Measurements from ENCODE around the gene SH2D3A. TPM values are rescaled to one million over a fixed set of nuclear protein-coding genes. Genes with fewer than 3 reads are reported as not detected.

The SH2D3A gene
- total RNA-seq, 1 experiment from 2014 or later: 43.4 TPM

DNA sequence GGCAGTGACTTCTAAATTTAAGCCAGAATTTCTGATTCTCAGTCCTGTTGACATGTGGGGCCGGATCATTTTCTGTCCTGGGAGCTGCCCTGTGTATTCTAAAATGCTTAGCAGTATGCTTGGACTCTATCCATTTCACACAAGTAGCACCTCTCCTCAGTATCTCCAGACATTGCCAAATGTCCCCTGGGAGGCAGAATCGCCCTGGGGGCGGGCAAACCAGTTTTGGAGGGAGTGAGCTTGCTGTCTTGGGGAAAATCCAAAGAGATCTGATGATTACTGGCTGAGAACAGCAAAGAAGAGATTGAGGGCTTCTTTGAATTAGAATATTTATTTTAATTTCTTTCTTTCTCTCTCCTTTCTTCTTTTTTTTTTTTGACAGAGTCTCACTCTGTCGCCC is 21.7 kb upstream of the SH2D3A start:
- H3K9me3 ChIP-seq (ENCODE audit: insufficient read depth, low read depth): no peaks in the 10 kb centered on the region
- H3K27me3 ChIP-seq (ENCODE audit: insufficient read depth, low read depth): no peaks in the 10 kb centered on the region
- TF ChIP-seq CTCF (conservative IDR thresholded peaks at IDR 0.05) (no peak), EZH2 (IDR thresholded peaks at IDR 0.05; ENCODE audit: low read depth) (no peak)
- no peak overlapping the region for H3K27ac ChIP-seq
- H3K9me2 ChIP-seq (ENCODE audit: insufficient read depth): no peaks in the 10 kb centered on the region
- POLR2A ChIA-PET (ENCODE audit: unreplicated experiment): interaction anchor here (0.7 kb wide), 1 partner anchor 804 kb away, joined by 6 read pairs; no protein-coding TSS in a partner anchor
- BruUV-seq (replicated peaks): no TSS peak
- no peak overlapping the region for H3K4me3 ChIP-seq
- CTCF ChIA-PET: no interaction called here
- intact Hi-C loops (cut with micrococcal nuclease; ENCODE audit: unreplicated experiment): no loop called here
- H3F3A ChIP-seq (ENCODE audit: insufficient read depth, low read depth): no peaks in the 10 kb centered on the region
- peaks cover 6% of the 10 kb centered on the region; the same call in 1 of the 2 replicates for H3K4me1 ChIP-seq (replicated peaks; ENCODE audit: insufficient read depth)
- H3K79me2 ChIP-seq (ENCODE audit: low read depth): no peaks in the 10 kb centered on the region
- peak in 1 of 2 experiments; percentile 42 for DNase-seq
- no peak overlapping the region for H3K4me2 ChIP-seq
- no peaks in the 10 kb centered on the region for H4K20me1 ChIP-seq (ENCODE audit: insufficient read depth)
- no peaks in the 10 kb centered on the region for H3K36me3 ChIP-seq (ENCODE audit: low read depth)
- no peak overlapping the region for H2AFZ ChIP-seq

- H3K4me1 ChIP-seq (replicated peaks; ENCODE audit: insufficient read depth): peaks cover 6% of the 10 kb centered on the region; the same call in 1 of the 2 replicates
- no peak overlapping the region for H3K27ac ChIP-seq
- H3F3A ChIP-seq (ENCODE audit: insufficient read depth, low read depth): no peaks in the 10 kb centered on the region
- no peak overlapping the region for H2AFZ ChIP-seq
- no peaks in the 10 kb centered on the region for H3K36me3 ChIP-seq (ENCODE audit: low read depth)
- no peaks in the 10 kb centered on the region for H3K9me2 ChIP-seq (ENCODE audit: insufficient read depth)
- H3K27me3 ChIP-seq (ENCODE audit: insufficient read depth, low read depth): no peaks in the 10 kb centered on the region
- BruUV-seq (replicated peaks): no TSS peak
- H3K4me3 ChIP-seq: no peak overlapping the region
- no peaks in the 10 kb centered on the region for H3K9me3 ChIP-seq (ENCODE audit: insufficient read depth, low read depth)
- ChIA-PET POLR2A (ENCODE audit: unreplicated experiment) (no interaction called here), CTCF (no interaction called here)
- intact Hi-C loops (cut with micrococcal nuclease; ENCODE audit: unreplicated experiment): no loop called here
- H4K20me1 ChIP-seq (ENCODE audit: insufficient read depth): no peaks in the 10 kb centered on the region
- DNase-seq: no peak
- no peak overlapping the region for H3K4me2 ChIP-seq
- no peaks in the 10 kb centered on the region for H3K79me2 ChIP-seq (ENCODE audit: low read depth)
- TF ChIP-seq EZH2 (IDR thresholded peaks at IDR 0.05; ENCODE audit: low read depth) (no peak), CTCF (conservative IDR thresholded peaks at IDR 0.05) (no peak)
These were observed 20.2 kb upstream of the SH2D3A start for GRCh38 chr19:6787393-6787792.

GRCh38 chr19:6779206-6779605 is 12.0 kb upstream of the SH2D3A start:
- no peak overlapping the region for H3K4me2 ChIP-seq
- CTCF ChIA-PET: no interaction called here
- DNase-seq: no peak
- TF ChIP-seq EZH2 (IDR thresholded peaks at IDR 0.05; ENCODE audit: low read depth) (no peak), CTCF (conservative IDR thresholded peaks at IDR 0.05) (no peak)
- H3K36me3 ChIP-seq (ENCODE audit: low read depth): no peaks in the 10 kb centered on the region
- H3K9me3 ChIP-seq (ENCODE audit: insufficient read depth, low read depth): no peaks in the 10 kb centered on the region
- no peak overlapping the region for H2AFZ ChIP-seq
- POLR2A ChIA-PET (ENCODE audit: unreplicated experiment): no interaction called here
- peaks cover 4% of the 10 kb centered on the region; the same call in 1 of the 2 replicates for H3F3A ChIP-seq (ENCODE audit: insufficient read depth, low read depth)
- BruUV-seq (replicated peaks): no TSS peak
- no peaks in the 10 kb centered on the region for H3K27me3 ChIP-seq (ENCODE audit: insufficient read depth, low read depth)
- intact Hi-C loops (cut with micrococcal nuclease; ENCODE audit: unreplicated experiment): no loop called here
- H3K79me2 ChIP-seq (ENCODE audit: low read depth): no peaks in the 10 kb centered on the region
- H3K4me1 ChIP-seq (replicated peaks; ENCODE audit: insufficient read depth): no peaks in the 10 kb centered on the region; the same call in 1 of the 2 replicates
- no peaks in the 10 kb centered on the region for H3K9me2 ChIP-seq (ENCODE audit: insufficient read depth)
- H3K4me3 ChIP-seq: no peak overlapping the region
- H4K20me1 ChIP-seq (ENCODE audit: insufficient read depth): no peaks in the 10 kb centered on the region
- no peak overlapping the region for H3K27ac ChIP-seq

Data from PC-9 (cell line).